Right ventricle myocardium superior (tissue), 1 donor: ENCODE results near the gene PRPH2. TPM values are rescaled to one million over a fixed set of nuclear protein-coding genes. Genes with fewer than 3 reads are reported as not detected.
"Not testable (repeated sequence)": the region's sequence is repeated elsewhere in the genome, so short reads cannot be mapped to it uniquely, and the experiment has no call there.

Experiments
- ATAC-seq: fragments of 200-7000 bp; cut with Tn5 transposase; one replicate; pipeline ENCODE4 v1.9.1; 2020; ENCODE audit warnings: mild to moderate bottlenecking; ENCODE audit not compliant: poor library complexity
- DNase-seq: peaks from one replicate; pipeline ENCODE4 v3.0.0-alpha.2; 2020
- intact Hi-C: fragments of 100-400 bp; cut with DNase I; formaldehyde crosslinking; loops from one replicate; pipeline ENCODE4 v1.11.2; 2022
- total RNA-seq: library from RNA; stranded (reverse); fragmentation: NEBNext Ultra II Directional; extraction: Animal tissue kit (Norgen Biotek cat#: 25700); gene quantifications from one replicate; pipeline ENCODE4 v1.2.1, GENCODE V29; 2021
- donor health status: DM: no; HTN: yes; CAD: no; lungs with severe emphysema.

Gene PRPH2
- total RNA-seq, 1 donor from 2014 or later, result 0.30 TPM

GRCh38 chr6:42708096-42708495 lies 14.3 kb downstream of the PRPH2 start:
- DNase-seq (no peak), ATAC-seq (no peak)
- intact Hi-C loops, result no loop called here

GRCh38 chr6:42707595-42707994 lies 14.8 kb downstream of the PRPH2 start:
- DNase-seq (no peak), ATAC-seq (no peak)
- intact Hi-C loops, result no loop called here

GRCh38 chr6:42704937-42705374 lies 17.4 kb downstream of the PRPH2 start:
- DNase-seq (no peak), ATAC-seq (no peak)
- intact Hi-C loops, result no loop called here

- ATAC-seq (peak; percentile 45), DNase-seq (peak; percentile 58)
- intact Hi-C loops, result no loop called here
Observed at GRCh38 chr6:42704251-42704936, 18.0 kb downstream of the PRPH2 start.

- intact Hi-C loops, DNase-seq, ATAC-seq: not testable (repeated sequence)
Observed at GRCh38 chr6:42702786-42703185, 19.6 kb downstream of the PRPH2 start.

DNA sequence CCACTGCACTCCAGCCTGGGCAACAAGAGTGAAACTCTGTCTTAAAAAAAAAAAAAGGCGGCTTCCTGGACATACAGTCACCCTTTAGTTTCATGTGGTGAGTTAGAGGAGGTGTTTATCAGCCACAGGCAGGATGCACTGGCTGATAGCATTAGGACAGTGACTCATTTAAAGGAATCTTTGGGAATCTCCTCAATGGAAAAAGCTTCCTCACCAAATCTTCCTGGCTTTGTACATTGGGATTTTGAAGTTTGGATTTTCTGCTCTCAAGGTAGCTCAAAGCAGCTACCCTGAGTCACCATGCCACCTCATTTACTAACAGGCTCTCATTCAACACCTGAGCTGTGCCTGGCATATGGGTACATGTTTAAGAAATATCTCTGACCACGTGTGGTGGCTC lies 20.2 kb downstream of the PRPH2 start:
- intact Hi-C loops, result no loop called here
- DNase-seq, result no peak
- ATAC-seq, result no peak

DNA sequence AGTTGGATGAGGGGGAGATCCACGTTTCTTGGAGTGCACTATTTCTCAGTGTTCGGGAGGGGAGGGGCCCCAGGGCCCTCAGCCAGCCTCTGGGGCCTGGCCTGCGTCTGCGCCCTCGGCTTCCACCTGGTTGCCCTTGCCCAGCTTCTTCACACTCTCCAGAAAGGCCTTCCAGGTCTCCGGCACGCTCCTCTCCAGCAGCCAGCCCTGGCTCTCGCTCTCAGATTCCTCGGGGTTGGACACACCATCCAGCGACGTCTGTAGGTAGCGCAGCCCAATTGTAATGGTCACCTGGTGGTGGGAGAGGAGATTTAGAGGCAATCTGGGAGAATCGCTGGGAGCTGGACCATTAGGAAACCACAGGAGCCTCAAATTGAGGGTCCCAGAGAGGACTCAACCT lies 24.2 kb downstream of the PRPH2 start:
- DNase-seq (no peak), ATAC-seq (no peak)
- intact Hi-C loops, result no loop called here

DNA sequence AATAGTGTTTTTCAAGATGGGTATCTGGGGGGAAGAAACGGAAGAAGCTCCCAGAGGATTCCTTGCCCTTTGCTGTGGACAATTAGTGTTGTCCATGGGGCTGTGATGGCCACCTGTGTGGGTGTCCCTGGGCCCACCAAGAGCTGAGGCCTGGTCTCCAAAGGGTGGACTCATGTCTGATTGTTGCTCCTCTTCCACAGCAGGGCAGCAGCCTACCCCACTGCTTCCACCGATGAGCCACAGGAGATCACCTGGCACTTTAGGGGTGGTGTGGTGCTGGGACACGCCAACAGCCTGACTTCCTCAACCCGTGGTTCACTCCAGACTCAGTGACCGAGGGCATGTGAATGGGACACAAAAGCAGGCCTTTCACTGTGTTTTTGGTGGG lies 25.1 kb downstream of the PRPH2 start:
- no peak for ATAC-seq
- no peak for DNase-seq
- intact Hi-C loops, result no loop called here

GRCh38 chr6:42696526-42697267 lies 25.7 kb downstream of the PRPH2 start:
- DNase-seq, result no peak
- intact Hi-C loops, result no loop called here
- peak; percentile 47 for ATAC-seq

DNA sequence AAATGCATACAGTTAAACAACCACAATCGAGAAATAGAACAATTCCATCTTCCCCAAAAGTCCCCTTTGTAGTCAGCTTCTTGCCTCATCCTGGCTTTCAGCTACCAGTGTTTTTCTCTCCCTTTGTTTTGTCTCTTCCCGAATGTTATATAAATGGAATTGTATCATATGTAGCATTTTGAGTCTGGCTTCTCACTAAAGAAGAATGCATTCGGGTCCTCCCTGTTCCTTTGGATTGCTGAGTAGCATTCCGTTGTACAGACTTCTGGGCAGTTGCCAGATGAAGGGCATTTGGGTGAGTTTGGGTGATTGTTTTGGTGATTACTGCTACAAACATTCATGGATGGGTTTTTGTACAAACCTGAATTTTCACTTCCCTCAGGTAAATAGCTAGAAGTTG lies 27.8 kb downstream of the PRPH2 start:
- DNase-seq, result no peak
- intact Hi-C loops, result no loop called here
- ATAC-seq, result no peak

- no peak for ATAC-seq
- intact Hi-C loops, result no loop called here
- no peak for DNase-seq
Observed at GRCh38 chr6:42693725-42694323, 28.6 kb downstream of the PRPH2 start.

- intact Hi-C loops, result no loop called here
- DNase-seq (no peak), ATAC-seq (no peak)
Observed at GRCh38 chr6:42692137-42692911, 30.1 kb downstream of the PRPH2 start.

GRCh38 chr6:42690872-42691271 lies 31.5 kb downstream of the PRPH2 start:
- ATAC-seq, result no peak
- no peak for DNase-seq
- intact Hi-C loops, result no loop called here

DNA sequence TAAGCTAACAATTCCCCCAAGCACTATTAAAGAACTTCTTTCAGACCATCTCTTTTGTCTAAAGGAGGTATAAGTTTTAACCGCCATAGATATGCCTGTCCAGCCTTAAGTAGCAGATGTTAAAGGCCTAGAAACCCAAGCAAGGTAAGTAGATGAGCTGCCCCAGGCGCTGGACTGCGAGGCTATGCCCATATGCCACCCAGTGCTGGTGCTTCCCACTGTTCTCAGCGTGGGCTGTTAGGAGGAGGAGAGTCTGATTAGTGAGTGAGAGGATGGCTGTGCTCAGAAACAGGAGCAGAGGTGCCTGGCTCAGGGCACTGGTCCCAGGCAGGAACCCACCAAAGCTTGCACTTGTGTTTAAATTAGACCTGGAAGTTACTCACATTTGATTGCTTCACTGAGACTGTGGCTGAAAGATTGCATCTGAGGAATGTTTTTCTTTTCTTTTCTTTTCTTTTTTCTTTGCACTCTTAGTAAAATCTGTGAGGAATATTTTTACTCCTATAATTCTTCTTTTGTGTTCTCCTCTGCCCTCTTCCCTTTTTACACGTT lies 32.2 kb downstream of the PRPH2 start:
- ATAC-seq (no peak), DNase-seq (no peak)
- intact Hi-C loops, result no loop called here

DNA sequence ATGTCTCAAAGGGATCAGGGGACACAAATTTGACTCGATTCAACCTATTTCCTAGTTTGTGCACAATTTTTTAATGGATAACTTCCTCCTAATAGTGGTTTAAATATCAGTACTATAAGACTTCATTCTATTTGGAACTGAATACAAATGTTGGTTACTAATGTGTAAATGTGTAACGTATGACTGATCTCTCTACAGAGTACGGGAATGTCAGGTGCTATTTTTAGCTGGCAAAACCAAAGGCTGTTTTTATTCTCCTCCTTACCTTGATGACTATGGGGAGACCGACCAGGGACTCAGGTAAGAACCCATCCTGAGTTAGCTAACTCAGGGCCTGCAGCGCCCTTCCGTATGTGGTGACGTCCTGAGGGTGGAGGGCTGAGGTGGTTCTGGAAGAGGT lies 33.0 kb downstream of the PRPH2 start:
- intact Hi-C loops, result no loop called here
- ATAC-seq (no peak), DNase-seq (no peak)

DNA sequence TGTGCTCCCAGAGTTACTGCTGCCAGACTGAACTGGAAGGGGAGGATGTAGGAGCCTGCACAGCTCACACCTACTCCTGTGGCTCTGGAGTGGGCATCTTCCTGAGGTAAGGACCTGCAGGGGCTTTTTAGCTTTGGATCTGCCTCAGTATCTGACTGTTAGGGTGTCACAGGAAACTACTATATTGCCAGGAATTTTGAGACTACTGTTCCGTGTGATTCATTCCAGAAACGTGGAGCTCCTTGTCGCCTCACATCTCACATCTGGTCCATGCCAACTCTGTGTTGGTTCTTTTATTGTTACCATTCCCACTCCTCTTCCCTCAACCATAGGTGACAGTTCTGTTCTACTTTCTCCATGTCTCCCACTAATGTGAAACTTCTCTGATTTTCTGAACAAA lies 34.1 kb downstream of the PRPH2 start:
- no peak for ATAC-seq
- intact Hi-C loops, result no loop called here

GRCh38 chr6:42679358-42679757 lies 43.0 kb downstream of the PRPH2 start:
- ATAC-seq, result no peak
- intact Hi-C loops, result no loop called here
- no peak for DNase-seq

More for the DNA sequence above, 34.1 kb downstream of the PRPH2 start:
- no peak for DNase-seq

GRCh38 chr6:42674780-42675179 lies 47.6 kb downstream of the PRPH2 start:
- intact Hi-C loops, result no loop called here
- DNase-seq (no peak), ATAC-seq (no peak)

GRCh38 chr6:42674368-42674767 lies 48.0 kb downstream of the PRPH2 start:
- intact Hi-C loops, DNase-seq, ATAC-seq: not testable (repeated sequence)
